ENCODE data around the gene KRT83. TPM values are rescaled to one million over a fixed set of nuclear protein-coding genes. Genes with fewer than 3 reads are reported as not detected.
A peak's percentile ranks its signal among the peaks of the same experiment; 100 is the strongest.
"Not testable (repeated sequence)": the region's sequence is repeated elsewhere in the genome, so short reads cannot be mapped to it uniquely, and the experiment has no call there.

The KRT83 gene
- total RNA-seq, 6 experiments from 2014 or later, result not detected

- H3K4me1 Mint-ChIP-seq (ENCODE audit: low read depth), result peaks cover 39% of the 10 kb centered on the region
- no peaks in the 10 kb centered on the region for H3K36me3 Mint-ChIP-seq (ENCODE audit: low read depth)
- no peaks in the 10 kb centered on the region for H3K9me3 Mint-ChIP-seq
- peaks cover 35% of the 10 kb centered on the region for H3K27me3 Mint-ChIP-seq (ENCODE audit: insufficient read depth)
- TF ChIP-seq, protein P1, sequence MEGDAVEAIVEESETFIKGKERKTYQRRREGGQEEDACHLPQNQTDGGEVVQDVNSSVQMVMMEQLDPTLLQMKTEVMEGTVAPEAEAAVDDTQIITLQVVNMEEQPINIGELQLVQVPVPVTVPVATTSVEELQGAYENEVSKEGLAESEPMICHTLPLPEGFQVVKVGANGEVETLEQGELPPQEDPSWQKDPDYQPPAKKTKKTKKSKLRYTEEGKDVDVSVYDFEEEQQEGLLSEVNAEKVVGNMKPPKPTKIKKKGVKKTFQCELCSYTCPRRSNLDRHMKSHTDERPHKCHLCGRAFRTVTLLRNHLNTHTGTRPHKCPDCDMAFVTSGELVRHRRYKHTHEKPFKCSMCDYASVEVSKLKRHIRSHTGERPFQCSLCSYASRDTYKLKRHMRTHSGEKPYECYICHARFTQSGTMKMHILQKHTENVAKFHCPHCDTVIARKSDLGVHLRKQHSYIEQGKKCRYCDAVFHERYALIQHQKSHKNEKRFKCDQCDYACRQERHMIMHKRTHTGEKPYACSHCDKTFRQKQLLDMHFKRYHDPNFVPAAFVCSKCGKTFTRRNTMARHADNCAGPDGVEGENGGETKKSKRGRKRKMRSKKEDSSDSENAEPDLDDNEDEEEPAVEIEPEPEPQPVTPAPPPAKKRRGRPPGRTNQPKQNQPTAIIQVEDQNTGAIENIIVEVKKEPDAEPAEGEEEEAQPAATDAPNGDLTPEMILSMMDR (IDR thresholded peaks at IDR 0.05), result 0 out of 2 replicates have a peak, but pooled peaks have one; percentile 21
- no peak overlapping the region for H3K27ac Mint-ChIP-seq
- no peak for DNase-seq
- peak overlapping the region; percentile 85 for H3K4me3 Mint-ChIP-seq
Observed at GRCh38 chr12:52308806-52309425, 12.3 kb downstream of the KRT83 start.

DNA sequence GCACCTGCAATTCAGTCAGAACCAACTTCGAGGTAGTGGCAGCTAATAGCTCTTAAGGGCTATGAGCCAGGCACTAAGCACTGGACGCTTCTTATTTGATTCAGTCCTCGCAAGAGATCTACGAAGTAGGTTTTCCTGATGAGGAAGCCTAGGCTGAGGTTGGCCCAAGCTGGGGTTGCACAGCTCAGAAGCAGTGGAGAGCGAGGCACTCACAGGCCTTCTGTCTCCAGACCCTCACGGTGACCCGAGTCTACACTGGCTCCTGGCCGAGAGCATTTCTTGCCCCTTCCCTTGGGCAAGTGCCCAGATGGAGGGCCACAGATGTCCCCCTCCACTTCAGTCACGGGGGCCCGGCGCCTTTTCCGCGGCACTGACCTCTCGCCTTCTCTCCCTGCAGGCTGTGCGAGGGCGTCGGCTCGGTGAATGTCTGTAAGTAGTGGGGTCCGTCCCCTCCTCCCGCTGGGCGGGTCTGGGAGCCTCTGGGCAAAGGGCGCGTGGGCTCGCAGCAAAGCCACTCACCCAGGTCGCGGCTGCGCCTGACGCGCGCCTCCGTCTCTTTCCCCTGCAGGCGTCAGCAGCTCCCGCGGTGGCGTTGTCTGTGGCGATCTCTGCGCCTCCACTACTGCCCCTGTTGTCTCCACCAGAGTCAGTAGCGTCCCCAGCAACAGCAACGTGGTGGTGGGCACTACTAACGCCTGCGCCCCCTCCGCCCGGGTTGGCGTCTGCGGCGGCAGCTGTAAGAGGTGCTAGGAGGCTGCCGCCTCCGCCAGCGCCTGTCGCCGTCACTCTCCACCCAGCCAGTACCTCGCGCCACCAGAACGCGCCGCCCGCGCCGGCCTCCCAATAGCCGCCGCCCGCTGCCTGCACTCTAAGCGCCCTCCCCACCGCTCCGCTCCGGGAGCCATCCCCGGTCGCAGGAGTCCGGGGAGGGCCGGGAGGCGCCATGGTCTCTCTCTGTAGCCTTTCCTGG lies 13.1 kb downstream of the KRT83 start:
- Mint-ChIP-seq H3K36me3 (ENCODE audit: low read depth) (no peaks in the 10 kb centered on the region), H3K27me3 (ENCODE audit: insufficient read depth) (peaks cover 29% of the 10 kb centered on the region), H3K4me3 (peak overlapping the region; percentile 85), H3K27ac (no peak overlapping the region), H3K9me3 (no peaks in the 10 kb centered on the region), H3K4me1 (ENCODE audit: low read depth) (peaks cover 39% of the 10 kb centered on the region)
- DNase-seq, result no peak
- TF ChIP-seq, protein P1 (IDR thresholded peaks at IDR 0.05), result peak; percentile 46

GRCh38 chr12:52306731-52307130 lies 14.5 kb downstream of the KRT83 start:
- Mint-ChIP-seq H3K36me3 (ENCODE audit: low read depth) (no peaks in the 10 kb centered on the region), H3K27me3 (ENCODE audit: insufficient read depth) (peaks cover 22% of the 10 kb centered on the region), H3K4me1 (ENCODE audit: low read depth) (peaks cover 38% of the 10 kb centered on the region), H3K9me3 (no peaks in the 10 kb centered on the region), H3K27ac (no peak overlapping the region), H3K4me3 (no peak overlapping the region)
- DNase-seq, result no peak
- TF ChIP-seq, protein P1 (IDR thresholded peaks at IDR 0.05), result no peak

GRCh38 chr12:52305921-52306705 lies 15.1 kb downstream of the KRT83 start:
- Mint-ChIP-seq H3K9me3 (no peaks in the 10 kb centered on the region), H3K27me3 (ENCODE audit: insufficient read depth) (peaks cover 22% of the 10 kb centered on the region), H3K27ac (no peak overlapping the region), H3K4me3 (no peak overlapping the region), H3K36me3 (ENCODE audit: low read depth) (no peaks in the 10 kb centered on the region), H3K4me1 (ENCODE audit: low read depth) (peaks cover 32% of the 10 kb centered on the region)
- TF ChIP-seq, protein P1 (IDR thresholded peaks at IDR 0.05), result peak; percentile 70
- no peak for DNase-seq

GRCh38 chr12:52304941-52305411 lies 16.2 kb downstream of the KRT83 start:
- not testable (repeated sequence) for DNase-seq; H3K4me3 Mint-ChIP-seq; H3K27ac Mint-ChIP-seq; H3K9me3 Mint-ChIP-seq; H3K36me3 Mint-ChIP-seq (ENCODE audit: low read depth)
- Mint-ChIP-seq H3K27me3 (ENCODE audit: insufficient read depth) (peaks cover 19% of the 10 kb centered on the region), H3K4me1 (ENCODE audit: low read depth) (peaks cover 25% of the 10 kb centered on the region)

DNA sequence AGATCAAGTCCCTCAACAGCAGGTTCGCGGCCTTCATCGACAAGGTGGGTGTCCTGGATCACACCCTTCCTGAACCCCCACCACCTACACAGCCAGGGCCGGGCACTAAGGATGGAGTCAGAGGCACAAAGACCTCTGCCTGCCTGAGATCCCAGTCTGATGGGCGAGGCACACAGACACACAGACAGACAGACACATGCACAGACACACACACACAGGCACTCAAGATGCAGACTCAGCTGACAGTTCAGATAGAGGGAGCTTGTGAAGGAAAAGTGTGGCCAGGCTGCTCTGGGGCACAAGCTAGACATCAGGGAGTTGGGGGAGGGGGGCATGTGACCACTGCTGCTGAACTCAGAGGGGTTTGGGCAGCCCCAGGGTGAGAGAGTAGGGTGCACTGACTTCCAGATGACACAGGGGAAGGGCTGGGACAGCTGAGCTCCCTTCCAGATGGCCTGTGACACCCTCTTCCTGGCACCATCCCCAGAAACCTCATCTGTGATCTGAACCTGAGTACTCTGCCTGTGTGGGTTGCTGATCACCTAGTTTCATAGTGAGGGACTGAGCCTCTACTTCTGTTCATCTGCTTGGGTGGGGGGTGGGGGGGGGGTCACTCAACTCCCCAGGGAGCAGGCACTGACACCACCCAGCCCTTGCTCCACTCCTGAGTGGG lies 18.8 kb downstream of the KRT83 start:
- not testable (repeated sequence) for H3K27ac Mint-ChIP-seq; DNase-seq; H3K9me3 Mint-ChIP-seq; H3K36me3 Mint-ChIP-seq (ENCODE audit: low read depth); H3K4me3 Mint-ChIP-seq
- peaks cover 13% of the 10 kb centered on the region for H3K4me1 Mint-ChIP-seq (ENCODE audit: low read depth)
- peaks cover 15% of the 10 kb centered on the region for H3K27me3 Mint-ChIP-seq (ENCODE audit: insufficient read depth)

GRCh38 chr12:52301721-52302120 lies 19.5 kb downstream of the KRT83 start:
- Mint-ChIP-seq H3K4me1 (ENCODE audit: low read depth) (peaks cover 13% of the 10 kb centered on the region), H3K27me3 (ENCODE audit: insufficient read depth) (peaks cover 13% of the 10 kb centered on the region)
- DNase-seq; H3K4me3 Mint-ChIP-seq; H3K36me3 Mint-ChIP-seq (ENCODE audit: low read depth); H3K9me3 Mint-ChIP-seq; H3K27ac Mint-ChIP-seq: not testable (repeated sequence)
